ENCODE measurements around the gene SLN. TPM values are rescaled to one million over a fixed set of nuclear protein-coding genes. Genes with fewer than 3 reads are reported as not detected.

Gene SLN
- total and polyA plus RNA-seq, 10 of the 15 experiments (the other 5 are each of a cell fraction or from before 2014, with no cell fraction given), result 0.39 TPM; not detected in 9

GRCh38 chr11:107695446-107695845 lies 16.4 kb downstream of the SLN start (continued):
- TF ChIP-seq ZBTB11 (CRISPR knock-in tag; IDR thresholded peaks at IDR 0.05), result no peak

GRCh38 chr11:107691000-107691750 lies 20.7 kb downstream of the SLN start:
- Histone ChIP-seq H3K27ac (ENCODE audit: control insufficient read depth, insufficient read depth) (no peak overlapping the region), H3K27me3 (replicated peaks in 1 of 2; ENCODE audit: control insufficient read depth in 2 of 2, insufficient read depth in 2 of 2, low read length in 1 of 2) (no peaks in the 10 kb centered on the region), H4K20me1 (ENCODE audit: control insufficient read depth, insufficient read depth) (no peaks in the 10 kb centered on the region), H3K79me2 (ENCODE audit: control insufficient read depth, insufficient read depth, low read length) (no peaks in the 10 kb centered on the region), H2AFZ (ENCODE audit: control insufficient read depth, low read depth, low read length) (no peak overlapping the region), H3K9ac (ENCODE audit: control insufficient read depth, insufficient read depth, low read length) (no peak overlapping the region), H3K9me3 (replicated peaks; ENCODE audit: control insufficient read depth, insufficient read depth, low read length) (no peaks in the 10 kb centered on the region), H3K4me3 (no peak overlapping the region), H3K36me3 (ENCODE audit: control insufficient read depth in 2 of 2, insufficient read depth in 2 of 2, low read length in 1 of 2) (no peaks in the 10 kb centered on the region), H3K4me2 (ENCODE audit: control insufficient read depth, insufficient read depth) (no peak overlapping the region), H3K4me1 (ENCODE audit: control insufficient read depth, insufficient read depth, low read length) (no peaks in the 10 kb centered on the region)
- no peak for DNase-seq (ENCODE audit: low read depth, low spot score)
- intact Hi-C loops (cut with micrococcal nuclease; ENCODE audit: unreplicated experiment), result no loop called here
- ATAC-seq, result no peak
- SMC1A ChIA-PET (ENCODE audit: uncharacterized antibody, unreplicated experiment), result interaction anchor here (1.2 to 11.6 kb wide), 10 partner anchors 8 to 142 kb away, joined by 4 to 249 read pairs (median 8); partner anchors contain the start of gene ALKBH8
- CTCF ChIA-PET, result interaction anchor here (1.4 to 14.1 kb wide), 6 partner anchors 15 to 142 kb away, joined by 5 to 536 read pairs (median 26); partner anchors contain the start of gene ALKBH8
- 49% methylated on average over 3 of the region's 3 CpGs for WGBS (ENCODE audit: insufficient coverage, insufficient replicate concordance, low lambda C conversion rate, missing lambda C conversion rate)
- POLR2A ChIA-PET, result no interaction called here
- BruUV-seq (replicated peaks), result no TSS peak
- RAD21 ChIA-PET (ENCODE audit: unreplicated experiment), result interaction anchor here (0.5 to 3.6 kb wide), 3 partner anchors 83 to 128 kb away, joined by 3 to 120 read pairs (median 9); partner anchors contain the start of gene ALKBH8
- FAIRE-seq, result no peak
- in situ Hi-C loops (cut with MboI), result no loop called here
- no peak for TF ChIP-seq POLR2AphosphoS2 (IDR thresholded peaks at IDR 0.05; ENCODE audit: low read depth, low read length)
- no peak for TF ChIP-seq FOXK2 (IDR thresholded peaks at IDR 0.05)
- TF ChIP-seq PRDM15 (CRISPR knock-in tag; IDR thresholded peaks at IDR 0.05), result no peak
- no peak for TF ChIP-seq BACH1 (IDR thresholded peaks at IDR 0.05; ENCODE audit: borderline replicate concordance)
- no peak for TF ChIP-seq ZBTB11 (CRISPR knock-in tag; IDR thresholded peaks at IDR 0.05)
- TF ChIP-seq NFYB (IDR thresholded peaks at IDR 0.05; ENCODE audit: insufficient read depth, low read depth, low read length), result no peak
- TF ChIP-seq SRF (IDR thresholded peaks at IDR 0.05; ENCODE audit: low read depth in 2 of 2, low read length in 2 of 2), result no peak
- no peak for TF ChIP-seq SPI1 (IDR thresholded peaks at IDR 0.05; ENCODE audit: borderline replicate concordance, insufficient read depth, low read depth, low read length)
- no peak for TF ChIP-seq SREBF2 (IDR thresholded peaks at IDR 0.05; ENCODE audit: low read length)

All from GM12878 (cell line).